ENCODE data around the gene CALN1. TPM values are rescaled to one million over a fixed set of nuclear protein-coding genes. Genes with fewer than 3 reads are reported as not detected.

The CALN1 gene
- total RNA-seq, 6 experiments from 2014 or later, result 0.06 to 0.98 (median 0.34) TPM

DNA sequence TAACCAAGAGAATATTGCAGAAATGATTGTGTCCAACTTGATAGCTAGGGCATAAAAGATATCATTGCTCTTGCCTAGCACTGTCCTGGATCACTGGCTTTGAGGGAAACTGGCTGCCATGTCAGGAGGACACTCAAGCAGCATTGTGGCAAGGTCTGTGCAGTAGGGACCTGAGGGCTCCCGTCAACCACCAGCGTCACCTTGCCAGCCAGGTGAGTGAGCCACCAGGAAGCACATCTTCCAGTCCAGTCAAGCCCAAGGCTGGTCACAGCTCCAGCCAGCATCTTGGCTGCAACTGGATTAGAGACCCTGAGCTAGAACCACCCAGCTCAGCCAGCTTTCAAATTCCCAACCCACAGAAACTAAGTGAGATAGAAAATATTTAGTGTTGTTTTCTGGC is 392.7 kb downstream of the CALN1 start:
- Histone ChIP-seq H3K9me3 (no peaks in the 10 kb centered on the region), H3K27me3 (no peaks in the 10 kb centered on the region), H3K27ac (no peak overlapping the region), H3K4me3 (no peak overlapping the region), H3K36me3 (no peaks in the 10 kb centered on the region), H3K4me1 (no peaks in the 10 kb centered on the region)
- DNase-seq (no peak), ATAC-seq (no peak)
- intact Hi-C loops (cut with DNase I), result no loop called here
- no peak for TF ChIP-seq CTCF (IDR thresholded peaks at IDR 0.05)
- TF ChIP-seq POLR2A (IDR thresholded peaks at IDR 0.05), result no peak
- WGBS (ENCODE audit: insufficient coverage, low coverage, low lambda C conversion rate, missing lambda C conversion rate), result no CpG with 5 or more reads among the region's 2 CpGs

- no peak for TF ChIP-seq POLR2A (IDR thresholded peaks at IDR 0.05)
- TF ChIP-seq CTCF (IDR thresholded peaks at IDR 0.05), result no peak
- DNase-seq (no peak), ATAC-seq (no peak)
- Histone ChIP-seq H3K27me3 (no peaks in the 10 kb centered on the region), H3K27ac (no peak overlapping the region), H3K4me3 (no peak overlapping the region), H3K4me1 (no peaks in the 10 kb centered on the region), H3K36me3 (no peaks in the 10 kb centered on the region), H3K9me3 (no peaks in the 10 kb centered on the region)
- intact Hi-C loops (cut with DNase I), result no loop called here
- WGBS (ENCODE audit: insufficient coverage, low coverage, low lambda C conversion rate, missing lambda C conversion rate), result 76% methylated on average over 6 of the region's 6 CpGs
Measured at GRCh38 chr7:72017756-72018155, 394.4 kb downstream of the CALN1 start.

DNA sequence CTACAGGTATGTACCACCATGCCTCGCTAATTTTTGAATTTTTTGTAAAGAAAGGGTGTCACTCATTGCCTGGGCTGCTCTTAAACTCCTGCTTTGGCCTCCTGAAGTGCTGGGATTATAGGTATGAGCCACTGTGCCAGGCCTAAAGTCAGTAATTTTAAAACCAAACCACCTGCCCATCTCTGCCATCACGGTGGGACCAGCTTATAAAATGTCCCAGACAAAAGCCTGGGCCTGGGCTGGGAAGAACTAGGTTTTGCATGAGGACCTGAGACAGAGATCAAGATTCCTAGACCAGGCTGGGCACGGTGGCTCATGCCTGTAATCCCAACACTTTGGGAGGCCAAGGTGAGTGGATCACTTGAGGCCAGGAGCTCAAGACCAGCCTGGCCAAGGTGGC is 395.6 kb downstream of the CALN1 start:
- H3K27me3 ChIP-seq, result no peaks in the 10 kb centered on the region
- intact Hi-C loops (cut with DNase I), result no loop called here
- no peaks in the 10 kb centered on the region for H3K9me3 ChIP-seq
- H3K4me1 ChIP-seq, result no peaks in the 10 kb centered on the region
- DNase-seq (no peak), ATAC-seq (no peak)
- no peak overlapping the region for H3K4me3 ChIP-seq
- TF ChIP-seq POLR2A (IDR thresholded peaks at IDR 0.05) (no peak), CTCF (IDR thresholded peaks at IDR 0.05) (no peak)
- H3K36me3 ChIP-seq, result no peaks in the 10 kb centered on the region
- WGBS (ENCODE audit: insufficient coverage, low coverage, low lambda C conversion rate, missing lambda C conversion rate), result 69% methylated on average over 3 of the region's 3 CpGs
- H3K27ac ChIP-seq, result no peak overlapping the region

- Histone ChIP-seq H3K27ac (no peak overlapping the region), H3K4me1 (no peaks in the 10 kb centered on the region), H3K9me3 (no peaks in the 10 kb centered on the region), H3K27me3 (no peaks in the 10 kb centered on the region), H3K4me3 (no peak overlapping the region), H3K36me3 (no peaks in the 10 kb centered on the region)
- DNase-seq, result no peak
- intact Hi-C loops (cut with DNase I), result no loop called here
- no peak for ATAC-seq
- TF ChIP-seq CTCF (IDR thresholded peaks at IDR 0.05) (no peak), POLR2A (IDR thresholded peaks at IDR 0.05) (no peak)
- 77% methylated on average over 3 of the region's 4 CpGs for WGBS (ENCODE audit: insufficient coverage, low coverage, low lambda C conversion rate, missing lambda C conversion rate)
Measured at GRCh38 chr7:72015136-72015535, 397.0 kb downstream of the CALN1 start.

- no peak for DNase-seq
- WGBS (ENCODE audit: insufficient coverage, low coverage, low lambda C conversion rate, missing lambda C conversion rate), result 78% methylated on average over 10 of the region's 10 CpGs
Measured at GRCh38 chr7:72007018-72007417, 405.1 kb downstream of the CALN1 start.

More at GRCh38 chr7:72007018-72007417, 405.1 kb downstream of the CALN1 start:
- Histone ChIP-seq H3K4me3 (no peak overlapping the region), H3K27ac (no peak overlapping the region), H3K27me3 (no peaks in the 10 kb centered on the region), H3K4me1 (no peaks in the 10 kb centered on the region), H3K36me3 (no peaks in the 10 kb centered on the region), H3K9me3 (no peaks in the 10 kb centered on the region)
- ATAC-seq, result no peak
- TF ChIP-seq POLR2A (IDR thresholded peaks at IDR 0.05) (no peak), CTCF (IDR thresholded peaks at IDR 0.05) (no peak)
- intact Hi-C loops (cut with DNase I), result no loop called here
